ENCODE results near the gene TEDC1.

DNA sequence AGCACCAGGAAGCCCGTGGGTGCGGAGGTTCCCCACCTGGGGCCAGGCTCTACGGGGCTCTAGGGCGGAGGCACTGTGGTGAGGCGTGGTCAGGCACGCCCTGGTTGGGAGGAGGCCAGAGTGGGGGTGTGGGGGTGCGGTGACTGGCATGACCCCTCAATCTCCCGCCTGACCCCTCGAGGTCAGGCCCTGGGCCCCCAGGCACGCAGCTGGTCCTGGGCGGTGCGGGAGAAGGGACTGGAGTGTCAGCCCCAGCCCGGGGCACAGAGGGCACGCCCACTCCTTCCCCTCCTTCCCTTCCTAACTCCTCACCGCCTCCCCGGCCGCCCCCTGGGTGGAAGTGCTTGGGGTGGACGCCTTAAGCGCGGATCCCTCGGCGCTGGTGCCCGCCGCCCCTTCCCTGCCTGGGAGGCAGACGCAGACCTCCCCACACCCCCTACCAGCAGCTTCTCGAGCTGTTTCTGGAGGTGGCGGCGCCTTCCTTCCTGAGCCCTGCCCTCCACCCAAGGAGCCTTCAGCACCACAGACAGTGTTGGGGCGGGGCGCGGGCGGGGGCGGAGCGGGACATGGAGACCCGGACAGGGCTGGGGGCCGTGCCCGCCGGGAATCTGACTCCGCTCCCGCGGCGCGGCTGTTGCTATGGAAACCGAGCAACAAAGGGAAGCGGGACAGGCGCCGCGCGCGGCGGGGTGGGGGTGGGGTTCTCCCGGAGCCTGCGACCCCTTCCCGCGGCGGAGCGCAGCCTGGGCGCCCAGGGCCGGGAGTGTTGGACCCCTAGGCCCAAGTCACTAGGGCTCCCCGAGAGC lies 17.2 kb upstream of the TEDC1 start:
- TF ChIP-seq POLR2A (IDR thresholded peaks at IDR 0.05; ENCODE audit: low read depth, low read length) = no peak
- no peak for TF ChIP-seq TAF1 (IDR thresholded peaks at IDR 0.05; ENCODE audit: borderline replicate concordance, low read depth, low read length)
